Fibroblast of upper back skin (primary cell): ENCODE measurements around the gene MAD1L1.
"Not testable (repeated sequence)": the region's sequence is repeated elsewhere in the genome, so short reads cannot be mapped to it uniquely, and the experiment has no call there.

Experiments used
- DNase-seq: peaks from one replicate; pipeline ENCODE4 v3.0.0-alpha.2; 2013

Gene MAD1L1

DNA sequence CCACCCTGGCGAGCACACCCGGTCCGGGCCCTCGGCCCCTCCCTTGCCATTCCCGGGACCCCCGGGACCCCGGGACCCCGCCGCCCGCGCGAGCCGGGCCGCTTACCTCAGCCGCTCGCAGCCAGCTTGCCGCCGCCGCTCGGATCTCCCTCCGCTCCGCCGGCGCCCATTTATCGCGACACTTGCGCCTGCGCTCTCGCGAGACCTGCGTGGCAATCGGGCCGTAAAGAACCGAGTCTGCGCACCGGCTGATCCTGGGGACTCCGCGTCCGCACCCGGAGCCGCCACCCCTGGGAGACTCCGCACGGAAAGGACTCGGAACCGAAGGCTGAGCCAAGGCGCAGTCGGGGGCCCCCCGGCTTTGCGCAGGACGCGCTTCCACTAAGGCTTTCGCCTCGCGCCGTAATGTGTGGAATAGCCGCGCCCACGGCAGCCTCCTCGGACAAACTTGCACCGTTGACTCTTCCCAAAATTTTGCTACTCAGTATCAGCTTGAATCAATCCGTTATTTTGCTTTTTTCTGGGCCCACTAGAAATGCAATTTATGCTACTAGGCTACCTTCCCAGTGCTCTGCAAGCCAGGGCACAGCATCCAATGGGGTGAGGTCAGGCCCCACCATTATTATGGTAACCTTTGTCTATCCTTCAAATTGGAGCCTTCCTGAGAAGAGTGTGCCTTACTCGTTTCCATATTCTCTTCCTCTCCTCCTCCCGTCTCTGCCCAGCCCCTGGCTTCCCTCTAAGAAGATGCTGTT, at the start of gene MAD1L1:
Gene MAD1L1 (minus strand): TSS at position 180 of the 755 bp plus-strand sequence. CDS start 2,812 bp downstream, outside the sequence.
- peak; percentile 90 for DNase-seq

DNA sequence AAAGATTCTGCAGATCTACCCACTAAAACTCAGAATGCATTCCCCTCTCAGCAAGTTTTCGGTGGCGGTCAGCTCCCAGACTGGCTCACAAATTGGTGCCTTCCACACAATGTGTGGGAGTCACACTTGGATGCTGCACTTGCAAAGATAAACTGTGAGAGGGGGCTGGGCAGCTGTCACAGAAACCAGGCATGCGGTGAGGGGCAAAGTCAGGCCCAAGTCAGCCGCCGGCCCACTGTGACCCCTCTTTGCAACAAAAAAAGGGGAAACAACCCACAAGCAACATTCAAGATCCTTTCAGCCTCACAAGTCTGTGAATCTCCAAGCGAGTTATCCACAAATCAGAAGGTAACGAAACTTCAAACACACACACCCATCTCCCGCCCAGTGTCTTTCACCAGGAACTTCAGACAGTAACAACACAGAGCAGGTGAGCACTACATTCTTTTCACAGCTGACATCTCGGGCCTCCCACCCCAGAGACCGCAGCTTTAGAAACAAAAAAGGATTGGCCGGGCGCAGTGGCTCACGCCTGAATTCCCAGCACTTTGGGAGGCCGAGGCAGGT, 49.5 kb upstream of the MAD1L1 start:
- DNase-seq: no peak

DNA sequence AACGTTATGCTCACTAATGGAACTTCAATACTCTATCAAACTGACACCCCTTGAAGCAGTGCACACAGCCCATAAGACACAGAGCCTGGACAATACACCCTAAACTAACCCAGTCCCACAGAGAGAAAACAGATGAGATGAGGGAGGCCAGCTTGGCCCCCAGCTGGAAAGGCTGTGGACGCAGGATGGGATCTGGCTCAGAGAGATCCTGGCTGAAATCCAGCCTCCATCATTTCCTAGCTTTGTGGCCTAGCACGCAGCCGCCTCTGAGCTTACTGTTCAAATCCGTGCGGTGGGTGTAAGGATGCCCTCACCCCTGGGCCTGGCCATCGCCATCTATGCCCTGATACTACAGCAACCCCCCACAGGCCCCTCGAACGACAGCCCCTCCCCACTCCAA, 48.8 kb upstream of the MAD1L1 start:
- DNase-seq: peak; percentile 68

DNA sequence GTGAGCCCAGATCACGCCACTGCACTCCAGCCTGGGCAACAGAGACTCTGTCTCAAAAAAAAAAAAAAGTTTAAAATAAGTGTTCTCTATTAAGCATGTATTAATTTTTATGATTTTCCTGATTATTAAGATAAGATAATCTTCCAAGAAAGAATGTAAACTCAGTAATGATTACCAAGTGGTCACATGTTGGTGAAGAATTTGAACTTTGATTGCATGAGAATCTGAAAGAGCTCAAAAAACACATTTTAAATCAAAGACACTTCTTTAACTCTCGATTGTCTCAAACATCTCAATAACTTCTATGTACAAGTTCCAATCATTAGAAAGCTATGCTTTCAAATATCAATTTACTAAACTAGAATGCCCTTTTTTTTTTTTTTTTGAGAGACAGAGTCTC, 47.7 kb upstream of the MAD1L1 start:
- DNase-seq: no peak

DNA sequence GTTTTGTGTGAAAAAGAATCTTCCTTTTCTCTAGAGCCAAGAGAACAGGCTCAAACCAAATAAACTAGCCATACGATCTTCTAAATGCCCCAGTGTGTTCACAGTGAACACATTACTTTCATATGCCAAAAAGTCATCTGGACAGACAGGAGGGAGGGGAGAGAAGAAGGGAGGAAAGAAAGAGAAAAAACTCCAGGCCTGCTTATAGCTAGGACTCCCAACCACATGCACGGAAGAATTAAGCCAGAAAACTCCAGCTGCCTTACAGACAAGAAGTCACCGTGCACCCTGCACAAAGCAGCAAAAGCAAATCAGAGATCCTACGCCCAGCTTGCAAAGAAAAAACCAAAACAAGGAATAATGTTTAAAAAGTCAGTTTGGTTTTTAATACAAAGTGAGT, 47.2 kb upstream of the MAD1L1 start:
- DNase-seq: peak; percentile 6

DNA sequence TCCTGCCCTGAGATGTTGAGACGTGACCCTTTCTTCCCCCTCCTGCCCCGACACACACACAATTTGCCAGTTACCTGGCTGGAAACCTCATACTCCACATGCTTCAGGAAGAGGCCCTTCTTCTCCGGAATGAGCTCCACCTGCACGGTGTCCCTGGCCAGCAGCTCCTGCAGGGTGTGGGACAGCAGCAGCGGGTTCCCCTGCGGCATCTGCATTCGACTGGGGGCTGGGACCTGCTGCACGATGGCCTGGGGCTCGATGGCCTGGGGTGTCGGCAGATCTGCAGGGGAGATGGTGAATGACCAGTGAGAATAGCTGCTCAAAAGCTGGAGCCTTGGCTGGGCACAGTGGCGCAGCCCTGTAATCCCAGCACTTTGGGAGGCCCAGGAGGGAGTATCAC, 45.3 kb upstream of the MAD1L1 start:
- no peak for DNase-seq

DNA sequence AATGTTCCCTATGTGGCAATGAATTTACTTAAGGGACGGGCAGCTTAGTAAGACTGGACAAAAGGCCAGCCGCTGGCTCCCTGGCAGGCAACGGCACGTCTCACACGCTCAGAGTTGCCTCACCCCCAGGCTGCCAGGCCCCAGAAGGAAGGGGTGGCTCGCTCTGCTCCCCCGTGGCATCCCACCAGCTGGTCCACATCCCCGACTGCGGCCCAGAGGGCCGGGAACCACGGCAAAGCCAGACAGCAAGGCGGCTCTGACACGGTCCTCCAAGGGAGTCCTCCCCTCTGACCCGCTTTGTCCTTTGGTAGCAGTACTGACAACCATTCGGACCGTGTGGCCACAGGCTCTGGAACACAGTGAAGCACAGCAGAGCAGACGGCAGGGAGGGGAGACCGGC, 43.4 kb upstream of the MAD1L1 start:
- no peak for DNase-seq

DNA sequence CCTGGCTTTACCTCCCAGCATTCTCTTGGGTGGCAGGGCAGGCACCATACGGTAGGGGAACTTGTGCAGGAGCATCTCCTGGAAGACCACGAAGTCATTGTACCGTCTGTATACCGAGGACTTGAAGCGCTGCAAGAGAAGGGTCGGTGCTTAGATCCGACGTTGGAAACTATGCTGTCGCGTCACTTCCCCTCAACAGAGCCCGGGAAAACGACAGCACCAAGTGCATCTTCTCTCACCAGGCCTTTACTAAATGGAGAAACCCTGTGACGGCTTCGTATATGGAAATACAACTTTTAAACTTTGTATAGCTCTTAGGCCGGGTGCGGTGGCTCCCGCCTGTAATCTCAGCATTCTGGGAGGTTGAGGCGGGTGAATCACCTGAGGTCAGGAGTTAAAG, 42.4 kb upstream of the MAD1L1 start:
- no peak for DNase-seq

DNA sequence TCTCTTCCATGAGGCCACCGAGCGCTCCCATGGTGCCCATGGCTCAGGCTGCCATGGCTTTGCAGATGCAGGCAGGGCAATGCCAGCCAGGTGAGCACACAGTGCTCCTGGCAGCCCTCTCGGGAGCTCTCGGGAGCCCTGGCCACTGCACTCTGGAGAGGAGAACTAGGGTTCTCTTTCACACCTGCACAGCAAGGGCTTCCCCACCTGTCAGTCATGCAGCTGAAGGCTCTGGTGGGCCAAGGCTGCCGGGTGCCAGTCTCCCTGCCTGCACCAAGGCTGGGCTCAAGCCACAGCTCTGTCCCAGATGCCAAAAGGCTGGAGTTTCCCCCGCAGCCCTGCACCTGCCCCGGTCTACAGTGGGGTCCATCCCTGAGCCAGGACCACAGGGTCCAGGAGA, 41.9 kb upstream of the MAD1L1 start:
- no peak for DNase-seq

DNA sequence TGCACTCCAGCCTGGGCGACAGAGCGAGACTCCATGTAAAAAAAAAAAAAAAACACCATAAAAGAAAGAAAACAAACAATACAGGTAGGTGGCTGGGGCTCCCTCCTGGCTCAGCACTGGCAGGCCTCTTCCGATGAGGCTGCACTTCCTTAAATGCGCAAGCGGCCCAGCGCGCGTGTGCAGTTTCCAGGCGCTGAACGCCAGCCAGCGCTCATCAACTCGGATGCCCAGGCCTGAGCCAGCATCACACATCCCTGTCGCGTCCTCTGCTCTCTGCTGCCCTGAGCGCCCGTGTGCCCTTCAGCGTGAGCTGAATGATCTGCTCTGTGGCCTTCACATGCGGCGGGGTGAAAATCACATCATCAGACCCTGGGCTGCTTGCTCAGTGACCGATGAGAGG, 41.1 kb upstream of the MAD1L1 start:
- DNase-seq: no peak

DNA sequence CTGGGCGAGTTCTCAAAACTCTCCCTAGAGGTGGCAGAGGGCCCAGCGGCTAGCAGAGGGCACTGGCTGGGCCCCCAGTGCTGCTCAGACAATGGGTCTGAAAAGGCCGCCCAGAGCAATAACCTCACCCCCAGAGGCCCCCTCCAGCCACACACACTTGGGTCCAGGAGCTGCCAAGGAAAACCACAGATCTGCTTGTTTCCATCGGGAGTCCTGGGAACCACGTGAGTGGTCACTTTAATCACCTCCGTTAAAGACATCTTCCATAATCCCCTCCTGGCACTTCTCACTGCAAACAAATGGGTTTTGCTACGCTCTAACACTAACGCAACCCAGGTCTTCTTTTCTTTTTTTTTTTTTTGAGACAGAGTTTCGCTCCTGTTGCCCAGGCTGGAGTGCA, 39.3 kb upstream of the MAD1L1 start:
- no peak for DNase-seq

DNA sequence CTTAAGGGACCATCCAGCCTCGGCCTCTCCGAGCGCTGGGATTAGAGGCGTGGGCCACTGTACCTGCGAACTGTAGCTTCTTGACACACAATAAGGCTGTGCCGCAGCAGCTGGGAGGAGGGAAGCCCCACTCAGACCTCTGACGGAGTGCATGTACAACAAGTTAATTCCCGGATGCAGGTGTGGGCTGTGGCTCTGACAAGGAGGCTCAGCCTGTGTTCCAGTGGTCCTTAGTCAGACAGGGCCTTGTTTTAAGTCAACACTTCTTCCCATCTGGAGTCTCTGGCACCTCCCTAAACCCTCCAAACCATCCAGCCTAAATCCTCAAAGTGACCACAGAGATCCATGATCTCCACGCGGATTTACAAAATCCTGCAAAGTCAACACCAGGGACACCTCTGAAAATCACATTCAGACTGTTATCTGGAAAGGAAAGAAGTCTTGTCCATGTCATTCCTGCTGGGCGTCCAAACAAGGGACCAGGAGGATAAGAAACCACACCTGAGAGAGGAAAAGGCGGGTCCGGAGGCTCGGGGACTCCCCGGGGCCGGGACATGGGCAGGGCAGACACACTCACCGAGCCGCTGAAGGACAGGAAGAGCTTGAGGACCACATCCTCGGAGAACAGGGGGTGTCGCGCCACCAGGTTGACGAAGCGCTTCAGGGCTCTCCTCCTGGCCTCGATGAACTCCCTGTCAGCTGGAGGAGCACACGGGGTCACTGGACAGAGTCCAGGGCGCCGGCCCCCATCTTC, 38.7 kb upstream of the MAD1L1 start:
- no peak for DNase-seq

DNA sequence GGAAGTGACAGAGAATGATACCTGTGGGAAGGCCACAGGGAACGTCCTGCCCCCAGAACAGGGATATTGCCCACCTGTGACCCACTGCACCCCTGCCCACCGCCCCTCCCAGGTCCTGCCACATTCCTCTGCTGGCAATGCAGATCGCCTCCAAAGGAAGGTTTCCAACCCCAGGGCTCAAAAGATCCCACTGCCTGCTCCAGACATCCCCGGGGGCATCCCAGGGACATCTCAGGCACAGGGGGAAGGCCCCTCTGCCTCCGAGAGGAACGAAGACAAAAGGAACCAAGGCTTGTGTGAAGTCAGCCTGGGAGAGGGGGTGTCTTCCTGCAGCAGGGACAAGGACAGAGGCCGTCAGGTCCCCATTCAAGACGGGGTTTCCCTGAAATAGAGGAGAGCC, 37.8 kb upstream of the MAD1L1 start:
- no peak for DNase-seq

DNA sequence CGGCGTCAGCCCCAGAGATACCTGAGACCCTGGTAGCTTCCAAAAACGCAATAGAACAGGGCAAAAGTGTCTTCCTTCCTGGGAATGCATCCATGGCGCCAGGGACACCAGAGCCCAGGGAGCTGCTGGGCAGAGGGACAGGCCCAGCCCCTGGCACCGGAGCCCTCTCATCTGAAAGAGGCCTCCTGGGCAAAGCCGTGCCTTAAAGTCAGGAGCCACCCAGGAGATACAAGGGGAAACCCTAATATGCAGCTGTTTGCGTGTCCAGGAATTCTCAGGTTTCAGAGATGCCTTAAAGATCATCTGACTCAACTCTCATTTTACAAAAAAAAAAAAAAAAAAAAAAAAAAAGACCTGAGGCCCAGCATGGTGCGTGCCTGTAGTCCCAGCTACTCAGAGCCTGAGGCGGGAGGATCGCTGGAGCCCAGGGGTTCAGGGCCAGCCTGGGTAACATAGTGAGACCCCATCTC, 37.3 kb upstream of the MAD1L1 start:
- DNase-seq: no peak

DNA sequence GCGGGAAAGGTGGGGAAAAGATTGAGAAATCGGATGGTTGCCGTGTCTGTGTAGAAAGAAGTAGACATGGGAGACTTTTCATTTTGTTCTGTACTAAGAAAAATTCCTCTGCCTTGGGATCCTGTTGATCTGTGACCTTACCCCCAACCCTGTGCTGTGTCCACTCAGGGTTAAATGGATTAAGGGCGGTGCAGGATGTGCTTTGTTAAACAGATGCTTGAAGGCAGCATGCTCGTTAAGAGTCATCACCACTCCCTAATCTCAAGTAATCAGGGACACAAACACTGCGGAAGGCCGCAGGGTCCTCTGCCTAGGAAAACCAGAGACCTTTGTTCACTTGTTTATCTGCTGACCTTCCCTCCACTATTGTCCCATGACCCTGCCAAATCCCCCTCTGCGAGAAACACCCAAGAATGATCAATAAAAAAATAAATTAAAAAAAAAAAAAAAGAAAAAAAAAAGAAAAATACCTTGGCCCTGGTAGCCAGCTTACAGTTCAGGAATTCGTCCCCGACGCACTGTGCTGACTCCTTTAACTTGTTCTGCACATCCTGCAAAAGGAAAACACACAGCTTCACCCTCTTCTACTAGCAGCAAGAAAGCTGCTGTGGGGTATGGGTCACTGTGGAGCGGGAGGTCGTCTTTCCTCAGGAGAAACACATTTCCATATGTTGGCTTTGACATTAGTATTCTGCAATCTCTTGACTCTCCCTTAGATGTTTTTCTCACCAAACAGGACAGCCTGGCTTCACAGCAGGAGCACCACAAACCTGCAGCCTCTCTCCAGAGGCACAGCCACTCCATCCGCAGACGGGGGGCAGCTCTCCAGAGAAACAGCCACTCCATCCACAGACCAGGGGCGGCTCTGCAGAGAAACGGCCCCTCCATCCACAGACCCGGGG, 36.6 kb upstream of the MAD1L1 start:
- not testable (repeated sequence) for DNase-seq

DNA sequence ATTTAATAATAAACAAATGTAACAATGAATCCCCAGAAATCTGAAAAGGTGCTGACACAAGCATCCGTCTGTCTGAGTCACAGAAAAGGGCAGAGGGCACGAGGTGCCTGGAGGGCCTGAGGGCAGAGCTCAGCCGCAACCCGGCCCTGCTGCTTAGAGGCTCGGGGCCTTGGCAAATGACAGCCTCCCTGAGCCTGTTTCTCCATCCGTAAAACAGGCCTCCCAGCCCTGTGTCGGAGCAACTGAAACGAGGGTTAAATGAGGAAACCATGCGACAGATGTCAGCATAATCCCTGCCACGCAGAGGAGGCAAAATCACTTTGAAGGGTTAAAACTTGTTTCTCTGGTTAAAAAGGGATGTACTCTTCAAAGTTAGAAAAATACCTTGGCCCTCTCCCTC, 34.2 kb upstream of the MAD1L1 start:
- DNase-seq: no peak

DNA sequence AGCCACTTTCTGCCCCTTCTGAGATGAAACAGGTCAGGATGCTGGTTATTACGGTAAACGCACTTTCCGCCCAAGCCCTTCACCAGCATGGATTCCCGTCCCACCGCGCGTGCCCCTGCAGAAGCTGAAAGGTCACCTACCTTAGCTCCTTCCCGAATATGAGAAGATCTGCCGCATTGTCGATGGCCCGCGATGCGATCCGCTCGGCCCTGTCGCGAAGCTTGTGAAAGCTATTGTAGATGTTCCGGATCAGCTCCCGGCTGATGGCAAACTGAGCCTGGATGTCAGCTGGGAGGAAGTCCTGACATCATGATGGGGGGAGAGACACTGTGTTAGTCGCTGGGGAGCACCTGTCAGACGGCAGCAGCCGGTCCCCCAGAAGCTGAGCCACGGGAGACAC, 31.4 kb upstream of the MAD1L1 start:
- DNase-seq: no peak

DNA sequence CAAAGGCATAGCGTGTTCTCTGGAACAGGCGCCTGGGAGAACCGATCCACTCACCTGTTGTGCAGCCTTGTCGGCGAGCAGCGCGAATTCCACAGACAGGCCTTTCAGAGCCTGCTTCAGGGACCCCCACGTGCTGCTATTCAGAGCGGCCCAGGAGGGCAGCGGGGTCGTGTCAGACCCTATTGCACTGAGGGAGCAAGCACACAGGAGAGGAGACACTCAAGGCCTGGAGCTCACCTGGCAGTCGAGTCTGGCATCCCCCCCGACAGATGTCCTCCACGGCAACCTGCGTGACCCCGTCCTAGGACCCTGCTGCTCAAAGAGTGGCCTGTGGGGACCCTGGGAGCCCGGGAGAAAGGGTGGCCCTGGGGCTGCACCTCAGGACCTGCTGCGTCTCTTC, 30.4 kb upstream of the MAD1L1 start:
- DNase-seq: no peak

DNA sequence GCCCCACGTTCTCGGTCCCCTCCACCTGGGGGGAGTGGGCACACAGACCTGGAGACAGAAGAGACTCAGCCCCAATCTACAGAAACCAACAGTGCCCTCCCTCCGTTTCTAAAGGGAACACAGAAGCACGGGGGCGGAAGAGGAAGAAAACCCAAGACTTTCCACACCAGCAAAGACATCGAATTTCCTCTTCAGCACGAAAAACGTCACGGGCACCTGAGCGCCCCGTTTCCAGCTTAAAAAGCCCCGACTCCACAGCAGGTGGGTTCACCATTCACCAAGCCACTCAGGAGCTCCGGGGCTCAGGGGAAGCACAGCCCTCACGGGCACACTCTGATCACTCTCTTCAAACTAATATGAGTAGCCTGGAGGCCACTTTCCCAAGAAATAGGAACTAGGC, 28.9 kb upstream of the MAD1L1 start:
- DNase-seq: no peak

DNA sequence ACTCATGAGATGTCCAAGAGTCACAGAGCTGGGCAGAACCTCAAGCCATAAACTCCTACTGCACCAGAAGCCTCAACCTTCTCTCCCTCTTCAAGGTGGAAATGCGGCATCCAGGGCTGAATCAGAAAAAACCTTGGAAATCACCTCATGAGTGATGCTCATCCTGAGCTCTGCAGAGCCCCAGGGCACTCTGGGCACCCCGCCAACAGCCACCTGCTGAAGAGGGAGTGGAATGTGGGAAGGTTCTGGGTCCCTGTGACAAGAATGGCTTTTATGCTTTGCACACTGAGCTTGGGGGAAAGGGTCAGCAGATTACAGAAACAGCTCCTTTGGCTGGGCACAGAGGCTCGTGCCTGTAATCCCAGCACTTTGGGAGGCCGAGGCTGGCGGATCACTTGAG, 28.1 kb upstream of the MAD1L1 start:
- no peak for DNase-seq

DNA sequence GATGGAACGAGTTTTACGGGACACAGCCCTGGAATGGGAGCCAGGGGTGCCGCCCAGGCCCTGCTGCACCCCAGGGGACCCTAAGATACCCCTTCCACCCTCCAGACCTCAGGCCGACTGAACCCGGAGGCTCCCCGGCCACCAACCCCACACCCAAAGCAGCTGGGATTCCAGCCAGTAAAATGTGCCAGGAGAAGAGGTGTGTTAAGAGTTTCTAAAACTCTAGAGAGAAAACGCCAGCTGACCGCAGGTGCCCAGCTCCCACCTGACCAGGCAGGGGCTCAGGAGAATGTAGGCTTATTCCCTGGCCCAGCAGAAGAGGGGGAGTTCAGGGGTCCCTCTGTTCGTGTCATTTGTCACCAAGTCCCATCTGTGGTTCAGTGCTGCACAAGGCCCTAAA, 26.7 kb upstream of the MAD1L1 start:
- no peak for DNase-seq

DNA sequence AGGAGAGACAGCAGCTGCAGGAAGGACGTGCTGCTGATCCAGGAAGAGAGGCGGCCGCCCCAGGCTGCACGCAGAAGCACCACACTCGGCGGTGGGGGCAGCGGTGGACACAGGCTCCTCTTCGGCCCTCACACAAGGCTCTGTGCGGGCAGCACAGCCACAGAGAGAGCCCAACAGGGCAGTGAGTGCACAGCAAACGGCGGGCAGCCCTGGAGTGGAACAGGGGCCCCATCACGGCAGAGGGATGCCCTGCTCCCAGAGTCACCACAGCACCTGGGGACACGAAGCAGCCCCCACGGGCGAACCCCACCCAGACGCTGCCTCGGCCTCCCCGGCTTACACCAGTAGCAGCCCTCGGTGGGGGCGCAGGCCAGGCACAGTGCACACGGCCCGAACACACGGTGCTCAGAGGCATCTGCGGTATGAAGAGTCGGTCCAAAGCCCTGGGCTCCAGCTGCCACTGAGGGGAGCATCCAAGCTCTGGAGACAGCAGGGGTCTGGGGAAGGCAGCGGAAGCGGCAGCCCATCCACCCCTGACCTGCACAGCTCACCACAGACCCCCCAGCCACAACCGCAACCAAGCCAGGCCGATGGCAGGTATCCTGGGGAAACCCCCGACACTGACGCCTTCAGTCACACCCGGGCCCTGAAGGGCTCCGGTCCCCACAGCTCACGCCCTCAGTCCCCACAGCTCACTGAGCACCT, 26.1 kb upstream of the MAD1L1 start:
- DNase-seq: no peak
